NCI-H187 (cell line): ENCODE data around the gene SHROOM2.
"Not testable (repeated sequence)": the region's sequence is repeated elsewhere in the genome, so short reads cannot be mapped to it uniquely, and the experiment has no call there.

Experiments used
- DNase-seq, 2 experiments: peaks; one replicate each; lab custom pipeline; 2025; lab: John Stamatoyannopoulos, UW

The SHROOM2 gene

DNA sequence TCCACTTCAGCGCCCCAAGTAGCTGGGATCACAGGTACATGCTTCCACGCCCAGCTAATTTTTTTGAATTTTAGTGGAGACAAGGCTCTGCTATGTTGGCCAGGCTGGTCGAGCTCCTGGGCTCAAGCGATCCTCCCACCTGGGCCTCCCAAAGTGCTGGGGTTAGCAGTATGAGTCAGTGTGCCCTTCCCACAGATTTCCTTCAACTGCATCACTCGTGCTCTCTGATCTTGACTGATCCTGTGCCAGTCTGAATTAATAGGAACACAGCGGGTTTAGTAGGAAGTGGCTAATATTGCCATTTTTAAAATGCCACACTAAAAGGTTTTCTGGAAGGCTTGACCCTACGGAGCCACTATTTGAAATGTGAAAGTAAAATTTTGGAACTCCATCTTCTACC lies 4.3 kb upstream of the SHROOM2 start:
- no peak for DNase-seq

DNA sequence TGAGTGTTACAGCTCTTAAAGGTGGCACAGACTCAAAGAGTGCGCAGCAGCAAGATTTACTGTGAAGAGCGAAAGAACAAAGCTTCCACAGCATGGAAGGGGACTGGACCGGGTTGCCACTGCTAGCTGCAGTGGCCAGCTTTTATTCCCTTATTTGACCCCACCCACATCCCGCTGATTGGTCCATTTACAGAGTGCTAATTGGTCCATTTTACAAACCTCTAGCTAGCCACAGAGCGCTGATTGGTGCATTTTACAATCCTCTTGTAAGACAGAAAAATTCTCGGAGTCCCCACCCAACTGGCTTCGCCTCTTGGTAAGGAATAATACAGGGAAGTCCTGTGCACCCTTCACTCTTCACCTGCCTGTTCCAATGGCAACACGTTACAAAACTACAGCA lies 1.9 kb upstream of the SHROOM2 start:
- no peak for DNase-seq

DNA sequence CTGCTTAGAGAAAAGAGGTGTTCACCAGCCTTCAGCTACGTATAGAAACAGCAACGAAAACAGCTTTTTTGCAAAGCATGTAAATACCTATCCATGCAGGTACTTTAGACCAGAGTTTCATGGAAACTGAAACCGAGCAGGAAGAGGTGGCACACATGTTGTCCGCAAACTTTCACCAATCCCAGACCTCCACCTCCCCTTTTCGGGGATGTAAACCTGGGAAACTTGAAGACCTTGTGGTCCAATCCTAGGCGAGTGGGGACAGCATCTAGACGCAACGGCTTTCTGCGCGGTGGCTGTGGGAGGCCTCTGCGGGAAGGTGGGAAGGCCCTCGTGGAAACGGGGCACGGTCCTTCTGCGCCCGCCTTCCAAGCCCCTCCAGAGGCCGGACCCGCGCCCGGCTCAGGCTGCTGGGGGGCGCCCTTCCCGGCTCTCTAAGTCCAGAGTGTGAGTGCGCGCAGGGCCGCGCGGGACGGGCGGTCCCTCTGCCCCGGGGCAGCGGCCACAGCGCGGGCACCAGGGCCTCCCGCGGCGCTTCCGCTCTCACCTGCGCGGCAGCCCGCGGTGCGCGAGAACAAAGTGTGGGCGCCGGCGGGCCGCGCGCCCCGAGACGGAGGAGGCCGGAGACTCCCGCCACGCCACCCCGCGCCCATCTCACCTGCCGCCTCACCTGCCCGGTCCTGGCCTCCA lies 830 bp upstream of the SHROOM2 start:
- no peak for DNase-seq

DNA sequence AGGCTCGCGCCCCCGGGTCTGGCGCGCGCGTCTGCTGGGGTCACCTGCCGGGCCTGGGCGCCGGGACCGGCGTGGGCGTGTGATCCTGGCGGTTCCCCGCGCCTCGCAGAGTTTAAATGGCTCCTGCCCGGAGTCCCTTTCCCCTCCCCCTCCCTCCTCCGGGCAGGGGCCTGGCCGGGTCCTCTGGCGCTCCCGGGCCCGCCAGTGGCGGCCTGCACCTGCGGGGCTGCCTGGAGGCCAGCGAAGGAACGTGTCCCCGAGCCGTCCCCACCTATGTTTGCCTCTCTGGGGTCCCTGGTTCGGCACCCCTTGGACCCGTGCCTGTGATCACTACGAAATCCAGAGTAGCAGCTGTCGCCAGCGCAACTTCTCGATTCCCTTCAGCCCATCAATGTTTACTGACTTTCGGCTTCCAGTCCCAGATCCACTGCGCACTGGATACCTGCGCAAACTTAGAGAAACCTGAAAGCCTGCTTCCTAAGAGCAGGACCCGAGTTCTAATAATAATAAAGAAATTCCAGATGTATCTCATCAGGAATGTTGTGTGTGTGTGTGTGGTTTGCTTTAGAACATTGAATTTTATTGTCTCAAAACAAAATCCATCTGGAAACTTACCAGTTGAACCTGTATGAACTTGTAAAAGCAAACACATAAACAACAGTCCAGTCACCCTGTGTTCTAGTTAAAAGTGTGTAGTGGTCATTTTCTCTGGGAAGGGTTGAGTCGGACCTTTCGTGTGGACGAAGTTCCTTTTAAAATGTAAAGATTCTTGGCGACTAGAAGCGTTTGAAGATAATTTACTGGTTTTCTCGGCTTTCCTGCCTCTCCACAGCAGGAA lies 788 bp downstream of the SHROOM2 start:
- DNase-seq = no peak

DNA sequence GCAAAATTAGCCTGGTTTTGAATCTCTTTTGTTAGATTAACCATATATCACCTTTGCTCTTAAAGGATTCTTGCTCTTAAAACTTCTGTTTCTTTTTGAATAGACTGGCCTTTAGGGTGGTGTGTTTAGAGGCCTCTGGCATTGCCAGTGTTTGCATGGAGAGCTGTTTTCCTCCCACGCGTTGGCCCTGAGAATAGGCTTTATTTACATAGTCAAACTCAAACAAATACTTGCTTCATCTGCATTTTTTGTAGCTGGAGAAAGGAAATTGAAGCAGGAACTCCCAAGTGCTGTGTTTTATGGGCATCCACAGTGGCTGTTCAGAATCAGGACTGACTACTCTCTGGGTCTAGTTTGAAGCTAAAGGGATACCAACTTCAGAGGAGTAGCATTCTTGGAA lies 2.7 kb downstream of the SHROOM2 start:
- DNase-seq = no peak

DNA sequence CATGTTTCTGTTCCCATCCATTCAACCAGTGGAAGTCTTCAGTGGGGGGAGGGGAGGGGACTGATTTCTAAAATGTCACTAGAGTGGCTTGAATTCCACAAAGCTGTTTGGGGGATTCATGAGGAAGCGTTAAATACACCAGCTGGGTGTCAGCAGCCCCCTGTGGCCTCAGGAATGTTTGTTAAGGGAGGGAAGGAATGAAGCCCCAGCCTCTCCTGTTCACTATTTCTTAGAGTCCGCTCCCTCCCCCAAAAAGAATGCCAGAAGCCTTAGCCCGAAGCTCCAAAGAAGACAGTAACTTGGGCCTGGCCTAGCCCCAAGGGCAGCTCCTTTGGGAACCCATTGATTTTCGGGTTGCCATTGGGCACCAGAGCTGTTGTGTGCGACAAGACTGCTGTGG lies 3.3 kb downstream of the SHROOM2 start:
- no peak for DNase-seq

DNA sequence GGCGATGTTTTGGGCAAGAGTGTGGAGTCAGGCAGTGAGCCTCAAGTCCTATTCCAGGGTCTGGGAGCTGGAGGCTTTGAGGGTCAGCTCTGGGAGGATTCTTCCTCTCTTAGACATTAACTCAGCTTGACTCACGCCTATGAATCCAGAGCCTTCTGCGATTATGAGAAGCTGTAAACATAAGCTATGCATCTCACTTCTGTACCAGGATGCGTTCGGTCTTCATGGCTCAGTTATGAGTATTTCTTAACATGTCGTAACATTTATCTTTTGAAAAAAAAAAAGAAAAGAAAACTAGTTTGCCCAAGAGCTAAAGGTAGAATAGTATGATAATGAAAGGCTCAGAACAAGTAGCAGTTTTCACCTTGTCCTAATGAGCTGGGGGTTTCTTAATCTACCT lies 4.6 kb downstream of the SHROOM2 start:
- DNase-seq = no peak

DNA sequence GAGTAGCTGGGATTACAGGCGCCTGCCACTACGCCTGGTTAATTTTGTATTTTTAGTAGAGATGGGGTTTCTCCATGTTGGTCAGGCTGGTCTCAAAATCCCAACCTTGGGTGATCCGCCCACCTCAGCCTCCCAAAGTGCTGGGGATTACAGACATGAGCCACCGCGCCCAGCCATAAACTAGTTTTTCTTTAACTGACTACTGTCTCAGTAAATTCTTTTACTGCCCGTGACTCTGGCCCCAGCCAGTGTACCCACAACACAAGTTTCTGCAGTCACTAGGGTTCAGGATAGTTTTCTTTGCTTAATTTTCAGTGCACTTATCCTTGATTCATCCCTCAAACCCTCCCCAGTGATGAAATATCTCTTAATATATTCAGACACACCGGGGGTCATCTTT lies 8.3 kb downstream of the SHROOM2 start:
- no peak for DNase-seq

DNA sequence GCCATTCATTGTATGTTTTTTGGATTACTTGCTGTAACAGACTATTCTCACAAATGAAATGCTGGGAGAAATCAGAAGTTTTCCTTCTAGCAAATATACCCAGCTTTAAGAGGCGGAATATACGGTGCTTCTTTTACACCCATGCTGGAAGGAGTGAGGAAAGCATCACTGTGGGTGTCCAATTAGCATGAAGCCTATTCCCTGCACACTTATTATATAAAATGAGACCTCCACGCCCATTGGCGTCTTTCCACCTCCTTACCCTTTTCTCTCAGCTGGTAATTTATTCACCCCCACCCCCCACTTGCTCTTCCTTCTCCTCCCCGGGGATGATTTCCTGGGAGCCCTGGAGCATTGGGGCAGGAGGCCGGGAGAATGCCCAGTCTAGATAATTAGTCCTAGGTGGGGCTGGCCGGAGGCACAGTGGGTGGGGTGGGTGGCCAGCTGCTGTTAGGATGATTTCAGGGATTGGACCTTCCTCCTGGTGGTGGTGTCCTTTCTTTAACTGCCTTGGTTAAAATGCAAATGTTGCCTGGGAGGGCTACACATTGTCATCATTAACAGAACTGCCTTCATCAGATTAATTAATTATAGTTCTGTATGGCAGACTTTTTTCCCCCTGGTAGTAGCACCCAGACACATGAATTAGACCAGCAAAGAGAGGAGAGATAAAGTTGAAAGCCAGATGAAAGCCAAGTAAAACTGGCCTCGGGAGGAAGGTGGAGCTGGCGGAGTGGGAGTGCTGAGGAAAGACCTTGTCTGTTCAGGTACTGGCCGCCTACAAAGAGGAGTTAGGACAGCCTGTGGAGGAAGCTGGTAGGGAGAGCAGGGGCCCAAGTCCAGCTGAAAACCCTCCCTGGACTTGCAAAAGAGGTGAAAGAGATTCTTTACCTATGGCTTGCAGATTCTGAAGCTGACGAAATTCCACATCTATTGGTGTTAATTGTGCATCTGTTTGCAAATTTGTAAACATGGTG lies 11.4 kb downstream of the SHROOM2 start:
- DNase-seq = no peak

DNA sequence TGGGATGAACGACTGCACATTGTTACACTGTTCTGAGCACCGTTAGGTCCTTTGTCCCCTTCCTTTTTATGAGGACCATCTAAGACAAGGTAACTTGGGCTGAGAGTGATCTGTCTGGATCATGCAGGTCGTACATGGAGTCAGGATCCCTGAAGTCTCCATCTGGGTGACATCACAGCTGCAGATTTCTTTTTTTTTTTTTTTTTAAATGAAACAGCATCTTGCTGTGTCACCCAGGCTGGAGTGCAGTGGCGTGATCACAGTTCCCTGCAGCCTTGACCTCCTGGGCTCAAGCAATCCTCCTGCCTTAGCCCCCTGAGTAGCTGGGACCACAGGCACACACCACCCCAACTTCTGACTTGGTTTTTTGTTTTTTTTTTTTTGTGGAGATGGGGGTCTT lies 16.5 kb downstream of the SHROOM2 start:
- DNase-seq = no peak

DNA sequence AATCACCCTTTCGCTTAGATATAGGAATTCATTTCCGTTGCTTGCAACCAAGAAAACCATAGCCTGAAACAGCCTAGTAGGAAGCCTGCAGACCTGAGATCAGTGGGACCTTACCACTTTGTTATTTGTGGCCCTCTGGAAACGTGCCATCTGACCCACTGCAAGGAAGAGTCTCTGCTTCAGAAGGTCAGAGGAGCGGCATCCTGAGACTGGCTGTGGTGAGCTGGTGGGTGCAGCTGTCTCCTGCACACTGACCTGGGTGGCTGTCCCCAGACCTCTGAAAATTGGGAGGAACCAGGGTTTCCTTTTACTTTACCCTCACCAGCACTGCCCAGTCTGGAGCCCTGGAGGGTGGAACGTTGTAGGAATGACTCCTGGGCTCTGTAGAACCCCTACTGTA lies 18.2 kb downstream of the SHROOM2 start:
- no peak for DNase-seq

DNA sequence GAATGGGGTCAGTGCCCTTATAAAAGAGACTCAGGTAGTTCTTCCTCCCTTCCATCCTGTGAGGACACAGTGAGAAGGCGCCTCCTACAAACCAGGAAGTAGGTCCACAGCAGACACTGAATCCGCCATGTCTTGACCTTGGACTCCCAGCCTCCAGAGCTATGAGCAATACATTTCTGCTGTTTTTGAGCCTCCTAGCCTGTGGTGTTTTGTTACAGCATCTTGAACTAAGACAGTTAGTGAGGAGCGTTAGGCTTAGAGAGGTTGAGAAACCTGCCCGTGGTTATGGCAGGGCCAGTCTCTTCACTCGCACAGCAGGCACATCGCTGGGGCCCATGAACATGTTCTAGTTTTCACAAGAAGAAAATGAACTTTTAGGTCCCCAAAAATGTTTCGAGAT lies 19.7 kb downstream of the SHROOM2 start:
- no peak for DNase-seq

DNA sequence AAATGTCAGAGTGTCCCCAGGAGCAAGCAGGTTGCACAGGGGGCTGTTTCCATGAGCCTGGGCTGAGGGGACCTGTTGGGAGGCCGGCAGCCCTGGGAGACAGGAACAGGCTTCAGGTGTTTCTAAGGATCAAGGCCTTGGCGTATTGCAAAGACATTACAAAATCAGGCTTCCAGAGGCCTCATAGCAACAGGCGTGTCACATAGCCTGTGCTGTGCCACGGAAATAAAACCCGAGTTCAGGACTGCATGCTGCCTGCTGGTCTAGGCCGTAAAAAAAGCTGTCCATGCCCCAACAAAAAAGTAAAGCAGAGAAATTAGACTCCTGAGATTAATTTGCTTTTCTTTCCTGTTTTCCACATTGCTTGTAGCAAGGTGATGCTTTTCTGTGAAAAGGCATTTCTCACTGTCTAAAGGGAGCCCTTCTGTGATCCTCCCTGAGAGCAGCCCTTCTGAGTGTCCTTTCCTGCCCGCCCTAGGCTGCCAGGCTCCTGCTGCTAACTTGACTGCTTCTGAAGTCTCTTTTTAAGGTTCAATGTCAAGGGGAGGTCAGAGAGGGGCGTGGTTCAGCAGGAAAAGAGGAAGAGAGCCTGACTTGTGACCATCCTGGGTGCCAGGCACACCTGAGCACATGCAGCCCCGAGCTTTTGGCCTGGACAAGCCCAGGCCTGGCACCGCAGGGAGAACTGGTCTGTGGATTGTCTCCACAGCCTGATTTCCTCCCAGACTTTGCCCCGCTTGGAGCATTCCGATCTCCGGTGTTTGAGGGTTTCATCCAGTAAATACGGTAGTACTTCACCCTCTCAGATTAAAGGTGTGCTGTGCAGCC lies 21.3 kb downstream of the SHROOM2 start:
- DNase-seq = no peak

DNA sequence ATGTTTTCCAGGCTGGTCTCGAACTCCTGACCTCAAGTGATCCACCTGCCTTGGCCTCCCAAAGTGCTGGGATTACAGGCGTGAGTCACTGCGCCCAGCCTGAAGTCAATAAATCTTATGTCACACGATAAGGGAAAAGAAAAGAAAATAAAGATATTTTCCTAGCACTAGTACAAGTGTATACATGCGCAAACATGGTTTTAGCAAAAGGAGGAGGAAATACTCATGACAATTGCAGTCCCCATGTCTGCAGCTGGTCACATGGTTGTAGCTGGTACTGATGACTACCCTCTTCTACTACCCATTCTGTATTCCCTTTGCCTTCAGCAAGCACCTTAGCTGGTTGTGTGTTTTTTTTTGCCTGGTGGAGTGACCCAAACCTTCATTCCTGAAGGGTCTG lies 23.6 kb downstream of the SHROOM2 start:
- not testable (repeated sequence) for DNase-seq

DNA sequence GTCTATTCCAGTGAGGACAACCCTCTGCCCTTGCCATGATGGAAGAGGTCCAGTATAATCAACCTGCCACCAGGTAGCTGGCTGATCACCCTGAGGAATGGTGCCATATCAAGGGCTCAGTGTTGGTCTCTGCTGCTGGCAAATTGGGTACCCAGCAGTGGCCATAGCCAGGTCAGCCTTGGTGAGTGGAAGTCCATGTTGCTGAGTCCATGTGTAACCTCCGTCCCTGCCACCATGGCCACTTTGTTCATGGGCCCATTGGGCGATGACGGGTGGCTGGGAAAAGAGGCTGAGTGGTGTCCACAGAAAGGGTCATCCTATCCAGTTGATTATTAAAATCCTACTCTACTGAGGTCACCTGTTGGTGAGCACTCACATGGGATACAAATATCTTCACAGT lies 24.9 kb downstream of the SHROOM2 start:
- not testable (repeated sequence) for DNase-seq

DNA sequence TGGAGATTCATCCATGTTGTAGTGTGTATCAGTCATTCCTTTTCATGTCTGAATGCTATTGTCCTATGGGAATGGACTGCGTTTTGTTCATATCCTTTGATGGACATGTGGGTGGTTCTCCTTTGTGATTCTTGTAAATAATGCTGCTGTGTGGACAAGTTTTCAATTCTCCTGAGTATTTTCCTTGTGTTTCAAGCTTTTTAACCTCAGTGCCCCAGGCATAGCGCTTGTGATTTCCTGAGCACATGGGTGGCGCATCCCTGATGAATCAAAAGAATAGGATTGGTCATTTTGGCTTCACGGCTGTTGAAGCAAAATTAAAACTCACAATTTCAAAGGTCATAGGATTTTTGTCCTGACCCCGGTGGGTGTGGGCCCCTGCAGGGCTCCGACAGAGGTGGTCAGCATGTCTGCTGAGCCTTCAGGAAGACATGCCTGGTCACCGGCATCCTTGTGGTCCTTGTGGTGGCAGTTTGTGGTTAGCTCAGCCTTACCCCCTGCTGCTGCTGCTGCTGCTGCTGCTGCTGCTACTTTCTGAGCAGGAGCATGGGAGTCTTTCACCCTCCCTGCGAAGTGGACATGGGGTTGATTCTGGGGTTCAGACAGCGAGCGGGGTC lies 30.0 kb downstream of the SHROOM2 start:
- no peak for DNase-seq

DNA sequence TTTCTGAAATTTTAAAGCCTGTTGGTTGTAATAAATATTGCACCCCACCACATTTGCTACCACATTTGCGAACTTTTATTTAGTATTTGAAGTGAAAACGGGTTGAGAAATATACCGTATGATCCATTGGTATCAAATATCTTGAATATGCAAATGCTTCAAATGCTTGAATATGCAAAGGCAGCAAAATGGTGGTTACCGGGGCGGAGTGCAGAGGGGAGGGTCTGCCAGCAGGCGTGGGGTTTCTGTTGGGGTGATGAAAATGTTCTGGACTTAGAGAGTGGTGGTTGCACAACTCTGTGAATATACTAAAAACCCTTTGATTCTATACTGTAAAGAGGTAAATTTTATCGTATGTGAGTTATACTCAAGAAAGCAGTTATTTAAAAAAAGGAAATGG lies 35.3 kb downstream of the SHROOM2 start:
- DNase-seq = no peak

DNA sequence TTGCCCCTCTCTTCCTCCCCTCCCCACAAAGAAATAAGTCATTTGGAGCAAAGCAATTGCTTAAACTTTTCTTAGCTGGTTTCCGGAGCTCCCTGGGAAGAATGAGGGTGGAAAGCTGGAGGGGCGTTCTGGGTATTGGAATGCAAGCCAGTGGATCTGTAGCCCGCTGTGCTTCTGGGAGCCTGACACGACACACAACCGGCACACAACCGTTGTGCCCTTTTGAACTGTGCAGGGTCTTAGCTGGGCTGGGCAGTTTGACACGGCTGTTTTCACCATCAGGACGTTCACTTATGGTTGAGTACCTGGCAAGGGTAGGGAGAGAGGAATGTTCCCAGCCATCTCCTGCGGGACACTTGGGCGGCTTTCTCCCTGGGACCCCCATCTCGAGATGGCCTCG lies 38.3 kb downstream of the SHROOM2 start:
- no peak for DNase-seq

DNA sequence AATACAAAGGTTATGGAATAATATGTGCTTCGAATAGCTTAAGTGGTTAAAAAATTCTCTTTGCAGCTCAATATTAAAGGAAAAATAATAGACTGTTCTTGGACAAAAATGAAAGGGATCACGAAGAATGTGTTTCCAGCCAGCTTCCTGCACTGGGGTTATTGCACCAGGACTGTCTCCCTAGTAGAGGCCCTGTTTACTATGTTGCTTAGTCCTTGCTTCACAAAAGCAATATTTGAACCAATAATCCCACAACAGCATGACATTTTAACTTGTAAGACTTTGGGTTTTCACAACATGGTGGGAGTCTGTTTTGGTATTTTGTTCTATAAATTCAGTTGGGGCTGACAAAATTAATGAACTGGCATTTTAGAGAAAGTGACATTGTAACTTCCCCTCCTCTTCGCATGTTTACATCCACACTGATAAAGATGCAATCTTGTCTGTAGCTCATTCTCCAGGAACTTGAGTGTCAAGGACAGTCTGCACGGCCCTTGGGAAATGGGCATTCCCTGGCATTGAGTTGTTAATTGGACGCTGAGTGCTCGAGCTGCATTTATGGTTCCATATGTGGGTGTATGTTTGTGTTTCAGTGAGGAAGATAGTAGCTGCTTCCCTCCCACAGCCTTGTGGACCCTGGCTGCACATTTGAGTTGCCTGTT lies 39.0 kb downstream of the SHROOM2 start:
- DNase-seq = no peak

DNA sequence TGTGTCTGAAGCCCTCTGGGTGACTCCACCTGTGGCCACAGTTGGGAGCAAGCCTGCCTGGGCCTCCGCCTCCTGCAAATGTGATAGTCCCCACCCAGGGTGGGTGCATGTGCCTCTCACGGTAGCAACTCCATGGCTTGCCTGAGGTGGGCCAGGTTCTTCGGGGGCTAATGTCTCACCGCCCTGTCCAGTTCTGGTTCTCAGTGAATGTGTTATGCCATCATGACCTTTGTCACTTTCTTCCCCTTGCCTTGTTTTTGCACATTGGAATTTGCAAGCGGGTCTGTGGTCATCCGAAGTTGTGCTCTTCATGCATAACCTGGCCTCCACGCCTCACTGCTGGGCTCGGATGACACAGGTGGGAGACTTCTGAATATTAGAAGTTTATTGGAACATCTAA lies 39.7 kb downstream of the SHROOM2 start:
- no peak for DNase-seq
